Measurements from ENCODE around the gene LSS. TPM values are rescaled to one million over a fixed set of nuclear protein-coding genes. Genes with fewer than 3 reads are reported as not detected.
A peak's percentile ranks its signal among the peaks of the same experiment; 100 is the strongest.

The LSS gene
- total RNA-seq, 1 donor from 2014 or later = 83.2 TPM

- no peaks in the 10 kb centered on the region for H3K27me3 Mint-ChIP-seq (ENCODE audit: low read depth, unreplicated experiment)
- peak overlapping the region; percentile 30 for H3K4me2 ChIP-seq (ENCODE audit: low read length)
- no peak for DNase-seq (ENCODE audit: low read depth)
- H3K9me3 Mint-ChIP-seq (ENCODE audit: unreplicated experiment) = peaks cover 4% of the 10 kb centered on the region
- H3K27ac Mint-ChIP-seq (ENCODE audit: unreplicated experiment) = no peak overlapping the region
- H3K4me1 Mint-ChIP-seq (ENCODE audit: low read depth, unreplicated experiment) = no peaks in the 10 kb centered on the region
- no peaks in the 10 kb centered on the region for H4K20me1 ChIP-seq (ENCODE audit: insufficient read depth, low read length)
- H3K36me3 ChIP-seq (ENCODE audit: insufficient read depth, low read length) = no peaks in the 10 kb centered on the region
- peaks cover 8% of the 10 kb centered on the region for H3K27me3 ChIP-seq (ENCODE audit: insufficient read depth, low read length)
- TF ChIP-seq CTCF (IDR thresholded peaks at IDR 0.05; ENCODE audit: insufficient read depth, low read depth, low read length) (no peak), EZH2 (IDR thresholded peaks at IDR 0.05; ENCODE audit: insufficient read depth, low read length) (peak; percentile 87)
- H3K9me3 ChIP-seq (ENCODE audit: insufficient read depth, low read depth, low read length) = no peaks in the 10 kb centered on the region
- H3K4me1 ChIP-seq (ENCODE audit: insufficient read depth, low read length) = no peaks in the 10 kb centered on the region
- H3K4me3 ChIP-seq (ENCODE audit: insufficient read depth, low read depth, low read length) = no peak overlapping the region
- no peaks in the 10 kb centered on the region for H3K79me2 ChIP-seq (ENCODE audit: insufficient read depth, low read length)
- H3K4me3 Mint-ChIP-seq (ENCODE audit: unreplicated experiment) = no peak overlapping the region
- peaks cover 9% of the 10 kb centered on the region for H3K36me3 Mint-ChIP-seq (ENCODE audit: low read depth, unreplicated experiment)
- H3K9ac ChIP-seq (ENCODE audit: low read length) = no peak overlapping the region
- FAIRE-seq = no peak
- no peak overlapping the region for H3K27ac ChIP-seq (ENCODE audit: low read depth, low read length)
- no peak overlapping the region for H2AFZ ChIP-seq (ENCODE audit: low read depth, low read length)
Measured at GRCh38 chr21:46161633-46162592, 66.7 kb downstream of the LSS start.

- Histone ChIP-seq H3K27me3 (ENCODE audit: insufficient read depth, low read length) (peaks cover 8% of the 10 kb centered on the region), H3K79me2 (ENCODE audit: insufficient read depth, low read length) (no peaks in the 10 kb centered on the region), H3K36me3 (ENCODE audit: insufficient read depth, low read length) (no peaks in the 10 kb centered on the region), H2AFZ (ENCODE audit: low read depth, low read length) (no peak overlapping the region), H3K4me3 (ENCODE audit: insufficient read depth, low read depth, low read length) (no peak overlapping the region), H3K9ac (ENCODE audit: low read length) (no peak overlapping the region), H3K4me2 (ENCODE audit: low read length) (peak overlapping the region; percentile 30), H4K20me1 (ENCODE audit: insufficient read depth, low read length) (no peaks in the 10 kb centered on the region), H3K27ac (ENCODE audit: low read depth, low read length) (no peak overlapping the region), H3K9me3 (ENCODE audit: insufficient read depth, low read depth, low read length) (no peaks in the 10 kb centered on the region), H3K4me1 (ENCODE audit: insufficient read depth, low read length) (no peaks in the 10 kb centered on the region)
- TF ChIP-seq CTCF (IDR thresholded peaks at IDR 0.05; ENCODE audit: insufficient read depth, low read depth, low read length) (no peak), EZH2 (IDR thresholded peaks at IDR 0.05; ENCODE audit: insufficient read depth, low read length) (no peak)
- H3K27ac Mint-ChIP-seq (ENCODE audit: unreplicated experiment) = no peak overlapping the region
- DNase-seq (ENCODE audit: low read depth) (no peak), FAIRE-seq (no peak)
- H3K9me3 Mint-ChIP-seq (ENCODE audit: unreplicated experiment) = peaks cover 5% of the 10 kb centered on the region
- H3K27me3 Mint-ChIP-seq (ENCODE audit: low read depth, unreplicated experiment) = no peaks in the 10 kb centered on the region
- H3K36me3 Mint-ChIP-seq (ENCODE audit: low read depth, unreplicated experiment) = peaks cover 13% of the 10 kb centered on the region
- no peaks in the 10 kb centered on the region for H3K4me1 Mint-ChIP-seq (ENCODE audit: low read depth, unreplicated experiment)
- no peak overlapping the region for H3K4me3 Mint-ChIP-seq (ENCODE audit: unreplicated experiment)
Measured at GRCh38 chr21:46160907-46161632, 67.5 kb downstream of the LSS start.

Data from astrocyte (in vitro differentiated cells and primary cell).